Right renal cortex interstitium (tissue), 3 donors: ENCODE measurements around the gene STK16. TPM values are rescaled to one million over a fixed set of nuclear protein-coding genes. Genes with fewer than 3 reads are reported as not detected.

Experiments used
- DNase-seq, 3 donors: peaks; one replicate each; pipeline ENCODE4 v3.0.0-alpha.2; 2013; ENCODE audit warnings: low read depth in 3 of 3, low spot score in 2 of 3
- polyA plus RNA-seq, 3 donors: library from polyadenylated mRNA; unstranded; fragments of 120-200 nt; gene quantifications; one replicate each; pipeline ENCODE4 v1.2.1, GENCODE V29; 2013; ENCODE audit not compliant: insufficient read length in 3 of 3

The STK16 gene
- polyA plus RNA-seq, 3 donors: 36.9 to 44.4 (median 41.8) TPM

GRCh38 chr2:219213486-219214071 lies 31.7 kb upstream of the STK16 start:
- DNase-seq: no peak

GRCh38 chr2:219214141-219214540 lies 31.1 kb upstream of the STK16 start:
- DNase-seq: no peak

- DNase-seq: no peak
These were observed 30.5 kb upstream of the STK16 start for GRCh38 chr2:219214786-219215185.

- DNase-seq: no peak
These were observed 29.3 kb upstream of the STK16 start for GRCh38 chr2:219215871-219216534.

GRCh38 chr2:219216535-219216915 lies 28.8 kb upstream of the STK16 start:
- DNase-seq: no peak

- DNase-seq: peak in 1 of 3 donors; percentile 47
These were observed 27.0 kb upstream of the STK16 start for GRCh38 chr2:219218217-219218731.

- DNase-seq: peak in 2 of 3 donors; percentile 80 to 87
These were observed 26.3 kb upstream of the STK16 start, which contains the start of gene ABCB6 for GRCh38 chr2:219218732-219219701. Gene ABCB6, minus strand, starts transcription at chr2:219218958. Its CDS starts 285 bp downstream, at chr2:219218673.

GRCh38 chr2:219219784-219220532 lies 25.3 kb upstream of the STK16 start:
- no peak for DNase-seq

GRCh38 chr2:219220652-219221402 lies 24.5 kb upstream of the STK16 start:
- DNase-seq: no peak

GRCh38 chr2:219221957-219222518 lies 23.2 kb upstream of the STK16 start:
- DNase-seq: no peak

- no peak for DNase-seq
These were observed 21.3 kb upstream of the STK16 start for GRCh38 chr2:219223831-219224610.

GRCh38 chr2:219225350-219225749 lies 19.9 kb upstream of the STK16 start:
- DNase-seq: no peak

- DNase-seq: no peak
These were observed 17.0 kb upstream of the STK16 start for GRCh38 chr2:219228041-219228910.

- DNase-seq: no peak
These were observed 16.4 kb upstream of the STK16 start for GRCh38 chr2:219228911-219229304.

- peak; percentile 88 to 97 (median 95) for DNase-seq
These were observed 15.8 kb upstream of the STK16 start, which contains the start of the genes ANKZF1 and ATG9A for GRCh38 chr2:219229305-219230058. Gene ANKZF1, plus strand, starts transcription at chr2:219229806. Its CDS starts 452 bp downstream, at chr2:219230258. Gene ATG9A, minus strand, starts transcription at chr2:219229636. Its CDS starts 1,612 bp downstream, at chr2:219228024.

GRCh38 chr2:219230059-219230540 lies 15.2 kb upstream of the STK16 start:
- DNase-seq: no peak
